Glutamatergic neuron (in vitro differentiated cells): ENCODE data around the gene FGGY. TPM values are rescaled to one million over a fixed set of nuclear protein-coding genes. Genes with fewer than 3 reads are reported as not detected.

ENCODE experiments used
- DNase-seq: peaks from one replicate; pipeline ENCODE4 v3.0.0; 2022
- H3K27ac Mint-ChIP-seq: one replicate; pipeline ENCODE4 v1.8.0; 2020; ENCODE audit warnings: mild to moderate bottlenecking, mixed read lengths, inconsistent platforms; ENCODE audit not compliant: unreplicated experiment
- H3K27me3 Mint-ChIP-seq: one replicate; pipeline ENCODE4 v1.8.0; 2020; ENCODE audit warnings: mild to moderate bottlenecking, moderate library complexity, mixed read lengths, inconsistent platforms; ENCODE audit not compliant: unreplicated experiment
- H3K36me3 Mint-ChIP-seq: one replicate; pipeline ENCODE4 v1.8.0; 2020; ENCODE audit warnings: mild to moderate bottlenecking, mixed read lengths, inconsistent platforms; ENCODE audit not compliant: unreplicated experiment
- H3K4me1 Mint-ChIP-seq: one replicate; pipeline ENCODE4 v1.8.0; 2020; ENCODE audit warnings: mild to moderate bottlenecking, low read depth, mixed read lengths, inconsistent platforms; ENCODE audit not compliant: unreplicated experiment
- H3K4me3 Mint-ChIP-seq: one replicate; pipeline ENCODE4 v1.8.0; 2020; ENCODE audit warnings: mild to moderate bottlenecking, mixed read lengths, inconsistent platforms; ENCODE audit not compliant: unreplicated experiment
- H3K9me3 Mint-ChIP-seq: one replicate; pipeline ENCODE4 v1.8.0; 2020; ENCODE audit warnings: mild to moderate bottlenecking, moderate library complexity, mixed read lengths, inconsistent platforms; ENCODE audit not compliant: unreplicated experiment
- total RNA-seq: library from RNA; stranded (reverse); fragmentation: NEBNext Ultra II Directional; extraction: Animal tissue kit (Norgen Biotek cat#: 25700); gene quantifications from one replicate; pipeline ENCODE4 v1.2.1, GENCODE V29; 2021; ENCODE audit not compliant: unreplicated experiment
- TF ChIP-seq, protein P1 (sequence below): fragments of 200-600 bp; sonication (generic); IDR thresholded peaks from one replicate; pipeline ENCODE4 v1.5.0; 2021; ENCODE audit not compliant: partially characterized antibody, unreplicated experiment

FGGY gene
- total RNA-seq, 1 donor from 2014 or later, result 11.6 TPM

DNA sequence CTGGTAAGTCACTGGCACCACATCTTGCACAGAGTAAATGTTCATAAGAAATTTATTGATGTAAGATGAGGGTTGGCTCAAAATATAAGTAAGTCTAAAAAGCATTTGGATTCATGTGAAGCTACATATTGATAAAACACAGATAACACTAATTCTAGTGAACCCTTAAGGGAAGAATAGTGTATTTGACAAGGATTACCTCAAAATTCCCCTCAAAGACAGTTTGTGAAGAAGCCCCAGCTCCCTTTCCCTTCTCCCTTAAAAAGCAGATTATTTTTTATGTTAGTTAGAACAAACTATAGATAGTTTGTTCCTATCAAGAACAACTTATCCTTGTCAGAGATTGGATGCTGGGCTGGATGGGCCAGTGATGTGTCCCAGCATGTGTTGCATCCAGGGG, 10.7 kb downstream of the FGGY start:
- Mint-ChIP-seq H3K4me1 (no peaks in the 10 kb centered on the region), H3K36me3 (peaks cover 10% of the 10 kb centered on the region), H3K9me3 (peaks cover 9% of the 10 kb centered on the region), H3K27ac (no peak overlapping the region), H3K27me3 (no peaks in the 10 kb centered on the region), H3K4me3 (no peak overlapping the region)
- DNase-seq, result no peak
- TF ChIP-seq, protein P1, sequence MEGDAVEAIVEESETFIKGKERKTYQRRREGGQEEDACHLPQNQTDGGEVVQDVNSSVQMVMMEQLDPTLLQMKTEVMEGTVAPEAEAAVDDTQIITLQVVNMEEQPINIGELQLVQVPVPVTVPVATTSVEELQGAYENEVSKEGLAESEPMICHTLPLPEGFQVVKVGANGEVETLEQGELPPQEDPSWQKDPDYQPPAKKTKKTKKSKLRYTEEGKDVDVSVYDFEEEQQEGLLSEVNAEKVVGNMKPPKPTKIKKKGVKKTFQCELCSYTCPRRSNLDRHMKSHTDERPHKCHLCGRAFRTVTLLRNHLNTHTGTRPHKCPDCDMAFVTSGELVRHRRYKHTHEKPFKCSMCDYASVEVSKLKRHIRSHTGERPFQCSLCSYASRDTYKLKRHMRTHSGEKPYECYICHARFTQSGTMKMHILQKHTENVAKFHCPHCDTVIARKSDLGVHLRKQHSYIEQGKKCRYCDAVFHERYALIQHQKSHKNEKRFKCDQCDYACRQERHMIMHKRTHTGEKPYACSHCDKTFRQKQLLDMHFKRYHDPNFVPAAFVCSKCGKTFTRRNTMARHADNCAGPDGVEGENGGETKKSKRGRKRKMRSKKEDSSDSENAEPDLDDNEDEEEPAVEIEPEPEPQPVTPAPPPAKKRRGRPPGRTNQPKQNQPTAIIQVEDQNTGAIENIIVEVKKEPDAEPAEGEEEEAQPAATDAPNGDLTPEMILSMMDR, result no peak

DNA sequence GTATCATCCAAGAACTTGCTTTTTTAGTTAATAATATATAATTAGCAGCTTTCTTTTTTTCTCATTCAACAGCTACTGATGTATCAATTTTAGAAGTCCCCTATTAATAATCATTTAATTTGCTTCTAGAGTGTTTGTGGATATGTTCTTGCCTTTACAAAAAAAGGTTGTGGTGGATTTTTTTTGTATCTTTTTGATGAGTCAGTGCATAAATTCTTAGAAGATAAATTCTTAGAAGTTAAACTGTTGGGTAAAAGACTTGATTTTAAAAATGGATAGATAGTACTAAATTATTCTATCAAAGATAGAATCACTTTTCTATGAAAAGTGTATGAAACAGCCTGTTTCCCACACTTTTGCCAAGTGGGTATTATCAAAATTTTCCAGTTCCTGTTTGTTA, 11.9 kb downstream of the FGGY start:
- DNase-seq, result no peak
- TF ChIP-seq, protein P1, result no peak
- peaks cover 2% of the 10 kb centered on the region for H3K27me3 Mint-ChIP-seq
- H3K36me3 Mint-ChIP-seq, result peaks cover 10% of the 10 kb centered on the region
- no peak overlapping the region for H3K4me3 Mint-ChIP-seq
- no peaks in the 10 kb centered on the region for H3K4me1 Mint-ChIP-seq
- no peak overlapping the region for H3K27ac Mint-ChIP-seq
- peaks cover 9% of the 10 kb centered on the region for H3K9me3 Mint-ChIP-seq

DNA sequence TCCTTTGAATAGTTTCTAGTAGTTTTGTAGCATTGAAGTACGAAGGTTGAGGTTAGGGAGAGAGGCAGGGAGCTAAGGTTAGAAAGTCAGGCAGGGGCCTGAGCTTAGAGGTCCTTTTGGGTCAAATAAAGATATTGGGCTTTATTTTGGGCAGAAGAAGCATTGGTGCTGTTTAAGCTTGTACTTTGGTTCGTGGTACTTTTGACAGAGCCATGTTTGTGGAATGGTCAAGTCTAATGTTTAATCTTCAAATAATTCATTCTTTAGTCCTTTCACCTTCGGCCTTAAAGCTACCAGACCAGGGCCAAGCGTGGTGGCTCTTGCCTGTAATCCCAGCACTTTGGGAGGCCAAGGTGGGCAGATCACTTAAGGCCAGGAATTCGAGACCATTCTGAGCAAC, 12.5 kb downstream of the FGGY start:
- Mint-ChIP-seq H3K4me3 (no peak overlapping the region), H3K27me3 (peaks cover 2% of the 10 kb centered on the region), H3K27ac (no peak overlapping the region)

DNA sequence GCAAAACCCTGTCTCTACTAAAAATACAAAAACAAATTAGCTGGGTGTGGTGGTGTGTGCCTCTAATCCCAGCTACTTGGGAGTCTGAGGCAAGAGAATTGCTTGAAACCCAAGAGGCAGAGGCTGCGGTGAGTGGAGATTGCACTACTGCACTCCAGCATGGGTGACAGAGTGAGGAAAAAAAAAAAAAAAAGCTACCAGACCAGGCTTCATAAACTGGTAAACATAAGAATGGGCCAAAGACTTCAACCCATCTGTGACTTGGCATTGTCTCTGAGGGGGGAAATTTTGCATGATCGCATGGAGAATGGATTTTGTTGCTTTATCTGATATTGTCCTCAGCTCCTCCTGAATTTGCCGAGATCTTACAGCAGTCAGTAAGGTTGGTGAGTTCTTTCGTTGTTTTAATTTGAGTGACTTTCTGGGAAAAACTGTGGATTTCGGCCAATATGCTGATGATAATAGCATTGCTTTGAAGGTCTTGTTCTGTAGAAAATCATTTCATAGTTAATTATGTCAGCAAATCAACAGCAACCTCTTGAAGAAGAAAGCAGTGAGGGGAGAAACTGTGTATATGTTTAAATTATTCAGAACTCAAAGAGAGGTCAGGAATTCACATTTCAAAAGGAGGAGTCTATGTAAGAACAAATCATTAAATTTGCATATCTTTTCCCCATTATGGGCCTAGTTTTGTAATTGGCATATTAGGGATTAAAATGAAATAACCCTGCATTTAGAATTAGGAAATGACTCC, 13.1 kb downstream of the FGGY start:
- H3K27me3 Mint-ChIP-seq, result peaks cover 2% of the 10 kb centered on the region
- H3K4me3 Mint-ChIP-seq, result no peak overlapping the region
- DNase-seq, result no peak
- peaks cover 8% of the 10 kb centered on the region for H3K9me3 Mint-ChIP-seq
- TF ChIP-seq, protein P1, result no peak
- H3K27ac Mint-ChIP-seq, result no peak overlapping the region
- H3K4me1 Mint-ChIP-seq, result no peaks in the 10 kb centered on the region
- peaks cover 10% of the 10 kb centered on the region for H3K36me3 Mint-ChIP-seq

More for the DNA sequence above, 12.5 kb downstream of the FGGY start:
- no peak for DNase-seq
- H3K9me3 Mint-ChIP-seq, result peaks cover 9% of the 10 kb centered on the region
- peaks cover 10% of the 10 kb centered on the region for H3K36me3 Mint-ChIP-seq
- no peaks in the 10 kb centered on the region for H3K4me1 Mint-ChIP-seq
- TF ChIP-seq, protein P1, result no peak

DNA sequence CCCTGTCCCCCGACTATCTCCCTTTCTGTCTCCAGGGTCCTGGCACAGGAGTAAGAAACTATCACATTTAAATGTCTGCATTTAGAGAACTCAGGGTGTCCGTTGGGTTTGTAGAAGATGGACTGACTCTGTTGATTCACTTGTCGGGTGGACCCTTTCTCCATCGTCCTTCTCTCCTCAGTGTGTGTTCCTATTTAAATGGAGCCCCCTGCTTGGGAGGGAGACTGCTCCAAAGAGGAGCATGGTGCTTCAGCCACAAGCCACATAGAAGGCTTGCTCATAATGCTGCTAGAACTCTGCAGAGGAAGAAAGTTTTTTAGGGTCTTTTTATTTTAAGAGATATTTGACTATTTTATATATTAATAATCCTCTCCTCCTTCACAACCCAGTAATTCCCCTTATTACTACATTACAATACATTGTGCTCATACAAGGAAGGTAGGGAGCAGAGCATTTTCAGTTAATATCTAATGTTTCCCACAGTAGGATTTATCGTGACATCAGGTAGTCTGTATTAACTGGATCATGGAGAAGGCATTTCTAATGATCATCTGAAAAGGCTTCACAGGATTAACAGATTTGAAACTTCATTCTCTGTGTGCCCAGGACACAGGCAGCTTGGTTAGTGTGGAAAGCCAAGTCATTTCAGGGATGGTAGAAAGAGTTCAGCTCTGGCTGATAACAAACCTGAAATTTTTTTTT, 13.8 kb downstream of the FGGY start:
- Mint-ChIP-seq H3K27ac (no peak overlapping the region), H3K9me3 (peaks cover 6% of the 10 kb centered on the region), H3K36me3 (peaks cover 8% of the 10 kb centered on the region), H3K4me3 (no peak overlapping the region), H3K4me1 (no peaks in the 10 kb centered on the region), H3K27me3 (peaks cover 2% of the 10 kb centered on the region)
- TF ChIP-seq, protein P1, result no peak
- DNase-seq, result no peak
